GM23248 (cell line): ENCODE results near the gene KLRC3.

ENCODE experiments used
- EZH2 ChIP-seq: fragments of 200-600 bp; sonication (generic); IDR thresholded peaks from 2 replicates; pipeline ENCODE4 v1.6.1; 2018; ENCODE audit warnings: antibody characterized with exemption, mild to moderate bottlenecking; ENCODE audit not compliant: insufficient read depth, poor library complexity, severe bottlenecking
- EZH2phosphoT487 ChIP-seq: fragments of 200-600 bp; sonication (generic); IDR thresholded peaks from 2 replicates; pipeline ENCODE4 v1.6.1; 2018; ENCODE audit warnings: antibody characterized with exemption, moderate library complexity, mild to moderate bottlenecking, low read depth; ENCODE audit not compliant: insufficient read depth

DNA sequence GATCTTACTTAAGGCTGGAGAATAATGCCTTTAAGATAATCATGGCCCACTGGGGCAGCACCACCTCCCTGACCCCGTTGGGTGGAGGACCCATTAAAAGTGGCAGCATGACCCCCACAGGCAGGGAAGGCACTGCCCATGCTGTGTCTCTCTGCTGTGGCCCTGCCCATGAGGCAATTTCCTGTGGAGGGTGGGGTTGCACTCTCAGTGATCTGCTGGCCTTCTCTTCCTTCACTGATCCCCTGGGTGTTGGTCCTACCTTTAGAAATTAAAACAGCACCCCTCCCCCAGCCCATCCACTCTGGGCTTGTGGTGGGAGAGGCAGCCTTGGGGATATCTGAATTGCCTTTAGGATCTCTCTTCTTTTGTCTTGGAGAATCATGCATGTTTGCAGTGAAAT lies 47.8 kb downstream of the KLRC3 start:
- no peak for TF ChIP-seq EZH2phosphoT487
- no peak for TF ChIP-seq EZH2
